ENCODE results near the gene TAF6L. TPM values are rescaled to one million over a fixed set of nuclear protein-coding genes. Genes with fewer than 3 reads are reported as not detected.
A peak's percentile ranks its signal among the peaks of the same experiment; 100 is the strongest.

TAF6L gene
- total RNA-seq, 2 donors from 2014 or later: 37.4 to 41.7 TPM

- H3K9me3 ChIP-seq (ENCODE audit: control insufficient read depth, low read length): no peaks in the 10 kb centered on the region
- H3K36me3 ChIP-seq (ENCODE audit: control insufficient read depth, insufficient read depth, low read length): peaks cover 45% of the 10 kb centered on the region
- DNase-seq: peak; percentile 98
- Mint-ChIP-seq H3K9me3 (no peaks in the 10 kb centered on the region), H3K27me3 (ENCODE audit: insufficient read depth) (no peaks in the 10 kb centered on the region), H3K4me1 (peaks cover 19% of the 10 kb centered on the region), H3K4me3 (peak within 1 kb of the TSS; percentile 94), H3K27ac (peak within 1 kb of the TSS; percentile 98), H3K36me3 (ENCODE audit: low read depth) (peaks cover 28% of the 10 kb centered on the region)
- H3K9ac ChIP-seq (ENCODE audit: extremely low read depth, low read length, poor library complexity, severe bottlenecking): peak within 1 kb of the TSS; percentile 88
- peak within 1 kb of the TSS; percentile 96 for H3K4me3 ChIP-seq (ENCODE audit: low read length)
- H3K4me1 ChIP-seq (ENCODE audit: control insufficient read depth, insufficient read depth, low read length): peaks cover 10% of the 10 kb centered on the region
- H3K27ac ChIP-seq (ENCODE audit: low read depth, low read length): peak within 1 kb of the TSS; percentile 80
- no peaks in the 10 kb centered on the region for H3K27me3 ChIP-seq (ENCODE audit: control insufficient read depth, insufficient read depth, low read length, poor library complexity, severe bottlenecking)
- WGBS, 2 experiments (ENCODE audit: insufficient coverage in 1 of 2, insufficient read length in 1 of 2): 0 to 1% methylated on average over 32 to 77 of the region's 77 CpGs
- TF ChIP-seq CTCF (conservative IDR thresholded peaks at IDR 0.05): peak; percentile 48
Observed at GRCh38 chr11:62805076-62805892, 34.1 kb downstream of the TAF6L start, which contains the start of gene NXF1. Gene NXF1 (minus strand): TSS chr11:62805440. CDS start chr11:62805356, 84 bp downstream.

GRCh38 chr11:62805961-62806441 lies 34.8 kb downstream of the TAF6L start:
- H3K36me3 ChIP-seq (ENCODE audit: control insufficient read depth, insufficient read depth, low read length): peaks cover 43% of the 10 kb centered on the region
- Mint-ChIP-seq H3K9me3 (no peaks in the 10 kb centered on the region), H3K27me3 (ENCODE audit: insufficient read depth) (no peaks in the 10 kb centered on the region), H3K4me1 (peaks cover 19% of the 10 kb centered on the region), H3K36me3 (ENCODE audit: low read depth) (peaks cover 25% of the 10 kb centered on the region), H3K27ac (peak overlapping the region; percentile 98), H3K4me3 (peak overlapping the region; percentile 94)
- 40 to 50% methylated on average over 7 to 12 of the region's 12 CpGs for WGBS, 2 experiments (ENCODE audit: insufficient coverage in 1 of 2, insufficient read length in 1 of 2)
- H3K4me3 ChIP-seq (ENCODE audit: low read length): peak overlapping the region; percentile 96
- DNase-seq: peak; percentile 57
- no peaks in the 10 kb centered on the region for H3K27me3 ChIP-seq (ENCODE audit: control insufficient read depth, insufficient read depth, low read length, poor library complexity, severe bottlenecking)
- H3K9me3 ChIP-seq (ENCODE audit: control insufficient read depth, low read length): no peaks in the 10 kb centered on the region
- H3K9ac ChIP-seq (ENCODE audit: extremely low read depth, low read length, poor library complexity, severe bottlenecking): peak overlapping the region; percentile 88
- TF ChIP-seq CTCF (conservative IDR thresholded peaks at IDR 0.05): peak; percentile 1
- H3K27ac ChIP-seq (ENCODE audit: low read depth, low read length): peak overlapping the region; percentile 80
- H3K4me1 ChIP-seq (ENCODE audit: control insufficient read depth, insufficient read depth, low read length): peaks cover 10% of the 10 kb centered on the region

- H3K27ac ChIP-seq (ENCODE audit: low read depth, low read length): no peak overlapping the region
- peak; percentile 59 for DNase-seq
Observed at GRCh38 chr11:62806611-62807121, 35.5 kb downstream of the TAF6L start.

More at GRCh38 chr11:62806611-62807121, 35.5 kb downstream of the TAF6L start:
- H3K4me3 Mint-ChIP-seq: peak overlapping the region; percentile 94
- H3K27me3 ChIP-seq (ENCODE audit: control insufficient read depth, insufficient read depth, low read length, poor library complexity, severe bottlenecking): no peaks in the 10 kb centered on the region
- TF ChIP-seq CTCF (conservative IDR thresholded peaks at IDR 0.05): no peak
- H3K27ac Mint-ChIP-seq: peak overlapping the region; percentile 98
- peaks cover 10% of the 10 kb centered on the region for H3K4me1 ChIP-seq (ENCODE audit: control insufficient read depth, insufficient read depth, low read length)
- H3K27me3 Mint-ChIP-seq (ENCODE audit: insufficient read depth): no peaks in the 10 kb centered on the region
- H3K36me3 ChIP-seq (ENCODE audit: control insufficient read depth, insufficient read depth, low read length): peaks cover 40% of the 10 kb centered on the region
- H3K9me3 Mint-ChIP-seq: no peaks in the 10 kb centered on the region
- peak overlapping the region; percentile 96 for H3K4me3 ChIP-seq (ENCODE audit: low read length)
- H3K4me1 Mint-ChIP-seq: peaks cover 20% of the 10 kb centered on the region
- H3K9ac ChIP-seq (ENCODE audit: extremely low read depth, low read length, poor library complexity, severe bottlenecking): peak overlapping the region; percentile 88
- peaks cover 18% of the 10 kb centered on the region for H3K36me3 Mint-ChIP-seq (ENCODE audit: low read depth)
- no peaks in the 10 kb centered on the region for H3K9me3 ChIP-seq (ENCODE audit: control insufficient read depth, low read length)
- 73 to 87% methylated on average over 5 of the region's 5 CpGs for WGBS, 2 experiments (ENCODE audit: insufficient coverage in 1 of 2, insufficient read length in 1 of 2)

Measured in endodermal cell (in vitro differentiated cells).